Neural progenitor cell (in vitro differentiated cells): ENCODE results near the gene FRMD8. TPM values are rescaled to one million over a fixed set of nuclear protein-coding genes. Genes with fewer than 3 reads are reported as not detected.

Experiments used
- DNase-seq: peaks from one replicate; pipeline ENCODE4 v3.0.0-alpha.2; 2016; ENCODE audit warnings: low spot score
- H2AFZ ChIP-seq: fragments of 200-600 bp; sonication (generic); replicated peaks from 2 replicates; pipeline ENCODE4 v1.6.1; 2016; ENCODE audit warnings: antibody characterized with exemption
- H3F3A ChIP-seq: fragments of 200-600 bp; sonication (generic); 2 replicates; pipeline ENCODE4 v1.6.1; 2016; ENCODE audit warnings: antibody characterized with exemption, low read depth
- H3K27ac ChIP-seq: fragments of 200-600 bp; sonication (generic); 2 replicates; pipeline ENCODE4 v1.5.1; 2016; ENCODE audit warnings: mild to moderate bottlenecking
- H3K27me3 ChIP-seq: fragments of 200-600 bp; sonication (generic); 2 replicates; pipeline ENCODE4 v1.6.1; 2016; ENCODE audit warnings: mild to moderate bottlenecking, moderate library complexity
- H3K36me3 ChIP-seq: fragments of 200-600 bp; sonication (generic); 2 replicates; pipeline ENCODE4 v1.5.1; 2016
- H3K4me1 ChIP-seq: fragments of 200-600 bp; sonication (generic); 2 replicates; pipeline ENCODE4 v1.6.1; 2016; ENCODE audit warnings: mixed run types
- H3K4me2 ChIP-seq: fragments of 200-600 bp; sonication (generic); 2 replicates; pipeline ENCODE4 v1.6.1; 2016
- H3K4me3 ChIP-seq: fragments of 200-600 bp; sonication (generic); 2 replicates; pipeline ENCODE4 v1.5.1; 2016
- H3K79me2 ChIP-seq: fragments of 200-600 bp; sonication (generic); 2 replicates; pipeline ENCODE4 v1.6.1; 2016; ENCODE audit warnings: low read depth
- H3K9ac ChIP-seq: fragments of 200-600 bp; sonication (generic); 2 replicates; pipeline ENCODE4 v1.6.1; 2016
- H3K9me3 ChIP-seq: fragments of 200-600 bp; sonication (generic); 2 replicates; pipeline ENCODE4 v1.5.1; 2016; ENCODE audit warnings: low read depth
- H4K20me1 ChIP-seq: fragments of 200-600 bp; sonication (generic); 2 replicates; pipeline ENCODE4 v1.6.1; 2016; ENCODE audit warnings: low read depth
- H3K27ac Mint-ChIP-seq: 3 replicates; pipeline ENCODE4 v1.8.0; 2021; ENCODE audit warnings: mixed read lengths
- H3K27me3 Mint-ChIP-seq: 2 replicates; pipeline ENCODE4 v1.8.0; 2022; ENCODE audit warnings: low read depth, mild to moderate bottlenecking, inconsistent platforms, moderate library complexity, mixed read lengths; ENCODE audit not compliant: insufficient read depth
- H3K36me3 Mint-ChIP-seq: 3 replicates; pipeline ENCODE4 v1.8.0; 2021; ENCODE audit warnings: mixed read lengths
- H3K4me1 Mint-ChIP-seq: 3 replicates; pipeline ENCODE4 v1.8.0; 2021; ENCODE audit warnings: mixed read lengths
- H3K4me3 Mint-ChIP-seq: 3 replicates; pipeline ENCODE4 v1.8.0; 2021; ENCODE audit warnings: mild to moderate bottlenecking, moderate library complexity, mixed read lengths
- H3K9me3 Mint-ChIP-seq: 3 replicates; pipeline ENCODE4 v1.8.0; 2020; ENCODE audit warnings: mixed read lengths
- EZH2 ChIP-seq: fragments of 200-600 bp; sonication (generic); IDR thresholded peaks from 2 replicates; pipeline ENCODE4 v1.6.1; 2017; ENCODE audit warnings: antibody characterized with exemption, mild to moderate bottlenecking, moderate library complexity
- EZH2phosphoT487 ChIP-seq: fragments of 200-600 bp; sonication (generic); IDR thresholded peaks from 2 replicates; pipeline ENCODE4 v1.6.1; 2017; ENCODE audit warnings: antibody characterized with exemption
- total RNA-seq: library from RNA; depleted of rRNA; stranded (reverse); fragments of >200 nt; gene quantifications from 2 replicates; pipeline ENCODE4 v1.2.3, GENCODE V29; 2015; ENCODE audit warnings: low replicate concordance
- TF ChIP-seq, protein P1 (sequence below): fragments of 200-600 bp; sonication (generic); IDR thresholded peaks from 2 replicates; pipeline ENCODE4 v1.5.1; 2017; ENCODE audit warnings: antibody characterized with exemption, mild to moderate bottlenecking

The FRMD8 gene
- total RNA-seq, 1 donor from 2014 or later: 5.8 TPM

DNA sequence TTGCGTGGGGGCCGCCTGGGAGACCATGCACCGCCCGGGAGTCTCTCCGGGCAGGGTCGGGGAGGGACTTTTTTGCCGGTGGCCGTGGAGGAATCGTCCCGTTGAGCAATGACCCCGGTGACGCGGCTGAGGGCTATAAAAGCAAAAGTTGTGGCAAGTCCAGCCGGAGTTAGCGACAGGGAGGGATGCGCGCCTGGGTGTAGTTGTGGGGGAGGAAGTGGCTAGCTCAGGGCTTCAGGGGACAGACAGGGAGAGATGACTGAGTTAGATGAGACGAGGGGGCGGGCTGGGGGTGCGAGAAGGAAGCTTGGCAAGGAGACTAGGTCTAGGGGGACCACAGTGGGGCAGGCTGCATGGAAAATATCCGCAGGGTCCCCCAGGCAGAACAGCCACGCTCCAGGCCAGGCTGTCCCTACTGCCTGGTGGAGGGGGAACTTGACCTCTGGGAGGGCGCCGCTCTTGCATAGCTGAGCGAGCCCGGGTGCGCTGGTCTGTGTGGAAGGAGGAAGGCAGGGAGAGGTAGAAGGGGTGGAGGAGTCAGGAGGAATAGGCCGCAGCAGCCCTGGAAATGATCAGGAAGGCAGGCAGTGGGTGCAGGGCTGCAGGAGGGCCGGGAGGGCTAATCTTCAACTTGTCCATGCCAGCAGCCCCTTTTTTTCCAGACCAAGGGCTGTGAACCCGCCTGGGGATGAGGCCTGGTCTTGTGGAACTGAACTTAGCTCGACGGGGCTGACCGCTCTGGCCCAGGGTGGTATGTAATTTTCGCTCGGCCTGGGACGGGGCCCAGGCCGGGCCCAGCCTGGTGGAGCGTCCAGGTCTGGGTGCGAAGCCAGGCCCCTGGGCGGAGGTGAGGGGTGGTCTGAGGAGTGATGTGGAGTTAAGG lies 36.4 kb downstream of the FRMD8 start, which contains the start of gene NEAT1:
NEAT1 (plus strand) TSS at position 166 of the 883 bp plus-strand sequence.
- H3K9me3 Mint-ChIP-seq: no peaks in the 10 kb centered on the region

DNA sequence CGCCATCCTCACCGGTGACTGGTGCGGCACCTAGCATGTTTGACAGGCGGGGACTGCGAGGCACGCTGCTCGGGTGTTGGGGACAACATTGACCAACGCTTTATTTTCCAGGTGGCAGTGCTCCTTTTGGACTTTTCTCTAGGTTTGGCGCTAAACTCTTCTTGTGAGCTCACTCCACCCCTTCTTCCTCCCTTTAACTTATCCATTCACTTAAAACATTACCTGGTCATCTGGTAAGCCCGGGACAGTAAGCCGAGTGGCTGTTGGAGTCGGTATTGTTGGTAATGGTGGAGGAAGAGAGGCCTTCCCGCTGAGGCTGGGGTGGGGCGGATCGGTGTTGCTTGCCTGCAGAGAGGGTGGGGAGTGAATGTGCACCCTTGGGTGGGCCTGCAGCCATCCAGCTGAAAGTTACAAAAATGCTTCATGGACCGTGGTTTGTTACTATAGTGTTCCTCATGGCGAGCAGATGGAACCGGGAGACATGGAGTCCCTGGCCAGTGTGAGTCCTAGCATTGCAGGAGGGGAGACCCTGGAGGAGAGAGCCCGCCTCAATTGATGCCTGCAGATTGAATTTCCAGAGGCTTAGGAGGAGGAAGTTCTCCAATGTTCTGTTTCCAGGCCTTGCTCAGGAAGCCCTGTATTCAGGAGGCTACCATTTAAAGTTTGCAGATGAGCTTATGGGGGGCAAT lies 37.2 kb downstream of the FRMD8 start:
- DNase-seq: no peak
- H3K9ac ChIP-seq: no peak overlapping the region
- peaks cover 30% of the 10 kb centered on the region for H3F3A ChIP-seq
- peaks cover 71% of the 10 kb centered on the region for H3K79me2 ChIP-seq
- no peak overlapping the region for H2AFZ ChIP-seq
- no peaks in the 10 kb centered on the region for H3K9me3 ChIP-seq
- peak overlapping the region; percentile 93 for H3K4me2 ChIP-seq
- peaks cover 4% of the 10 kb centered on the region for H4K20me1 ChIP-seq
- no peaks in the 10 kb centered on the region for H3K9me3 Mint-ChIP-seq
- peaks cover 17% of the 10 kb centered on the region for H3K27me3 Mint-ChIP-seq
- no peaks in the 10 kb centered on the region for H3K27me3 ChIP-seq
- H3K4me1 ChIP-seq: peaks cover 44% of the 10 kb centered on the region
- H3K4me3 ChIP-seq: peak overlapping the region; percentile 61
- H3K27ac Mint-ChIP-seq: peak overlapping the region; percentile 54
- H3K4me3 Mint-ChIP-seq: peak overlapping the region; percentile 75
- peaks cover 5% of the 10 kb centered on the region for H3K36me3 Mint-ChIP-seq
- no peak overlapping the region for H3K27ac ChIP-seq
- no peaks in the 10 kb centered on the region for H3K36me3 ChIP-seq
- TF ChIP-seq EZH2: no peak
- TF ChIP-seq, protein P1, sequence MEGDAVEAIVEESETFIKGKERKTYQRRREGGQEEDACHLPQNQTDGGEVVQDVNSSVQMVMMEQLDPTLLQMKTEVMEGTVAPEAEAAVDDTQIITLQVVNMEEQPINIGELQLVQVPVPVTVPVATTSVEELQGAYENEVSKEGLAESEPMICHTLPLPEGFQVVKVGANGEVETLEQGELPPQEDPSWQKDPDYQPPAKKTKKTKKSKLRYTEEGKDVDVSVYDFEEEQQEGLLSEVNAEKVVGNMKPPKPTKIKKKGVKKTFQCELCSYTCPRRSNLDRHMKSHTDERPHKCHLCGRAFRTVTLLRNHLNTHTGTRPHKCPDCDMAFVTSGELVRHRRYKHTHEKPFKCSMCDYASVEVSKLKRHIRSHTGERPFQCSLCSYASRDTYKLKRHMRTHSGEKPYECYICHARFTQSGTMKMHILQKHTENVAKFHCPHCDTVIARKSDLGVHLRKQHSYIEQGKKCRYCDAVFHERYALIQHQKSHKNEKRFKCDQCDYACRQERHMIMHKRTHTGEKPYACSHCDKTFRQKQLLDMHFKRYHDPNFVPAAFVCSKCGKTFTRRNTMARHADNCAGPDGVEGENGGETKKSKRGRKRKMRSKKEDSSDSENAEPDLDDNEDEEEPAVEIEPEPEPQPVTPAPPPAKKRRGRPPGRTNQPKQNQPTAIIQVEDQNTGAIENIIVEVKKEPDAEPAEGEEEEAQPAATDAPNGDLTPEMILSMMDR: no peak
- no peak for TF ChIP-seq EZH2phosphoT487
- peaks cover 85% of the 10 kb centered on the region for H3K4me1 Mint-ChIP-seq

More for the DNA sequence above, 36.4 kb downstream of the FRMD8 start, which contains the start of gene NEAT1:
- Histone ChIP-seq H3K36me3 (no peaks in the 10 kb centered on the region), H3K9ac (peak within 1 kb of the TSS; percentile 52), H3K79me2 (peaks cover 78% of the 10 kb centered on the region), H3K9me3 (no peaks in the 10 kb centered on the region), H3K27me3 (no peaks in the 10 kb centered on the region), H3K27ac (peak within 1 kb of the TSS; percentile 61), H2AFZ (peak within 1 kb of the TSS; percentile 67), H3K4me2 (peak within 1 kb of the TSS; percentile 93), H3F3A (peaks cover 32% of the 10 kb centered on the region), H3K4me3 (peak within 1 kb of the TSS; percentile 61), H3K4me1 (peaks cover 47% of the 10 kb centered on the region), H4K20me1 (peaks cover 4% of the 10 kb centered on the region)
- DNase-seq: peak; percentile 77
- Mint-ChIP-seq H3K27me3 (peaks cover 17% of the 10 kb centered on the region), H3K36me3 (peaks cover 5% of the 10 kb centered on the region), H3K4me1 (peaks cover 85% of the 10 kb centered on the region), H3K27ac (peak within 1 kb of the TSS; percentile 98), H3K4me3 (peak within 1 kb of the TSS; percentile 75)
- no peak for TF ChIP-seq EZH2phosphoT487
- TF ChIP-seq, protein P1: no peak
- TF ChIP-seq EZH2: no peak

DNA sequence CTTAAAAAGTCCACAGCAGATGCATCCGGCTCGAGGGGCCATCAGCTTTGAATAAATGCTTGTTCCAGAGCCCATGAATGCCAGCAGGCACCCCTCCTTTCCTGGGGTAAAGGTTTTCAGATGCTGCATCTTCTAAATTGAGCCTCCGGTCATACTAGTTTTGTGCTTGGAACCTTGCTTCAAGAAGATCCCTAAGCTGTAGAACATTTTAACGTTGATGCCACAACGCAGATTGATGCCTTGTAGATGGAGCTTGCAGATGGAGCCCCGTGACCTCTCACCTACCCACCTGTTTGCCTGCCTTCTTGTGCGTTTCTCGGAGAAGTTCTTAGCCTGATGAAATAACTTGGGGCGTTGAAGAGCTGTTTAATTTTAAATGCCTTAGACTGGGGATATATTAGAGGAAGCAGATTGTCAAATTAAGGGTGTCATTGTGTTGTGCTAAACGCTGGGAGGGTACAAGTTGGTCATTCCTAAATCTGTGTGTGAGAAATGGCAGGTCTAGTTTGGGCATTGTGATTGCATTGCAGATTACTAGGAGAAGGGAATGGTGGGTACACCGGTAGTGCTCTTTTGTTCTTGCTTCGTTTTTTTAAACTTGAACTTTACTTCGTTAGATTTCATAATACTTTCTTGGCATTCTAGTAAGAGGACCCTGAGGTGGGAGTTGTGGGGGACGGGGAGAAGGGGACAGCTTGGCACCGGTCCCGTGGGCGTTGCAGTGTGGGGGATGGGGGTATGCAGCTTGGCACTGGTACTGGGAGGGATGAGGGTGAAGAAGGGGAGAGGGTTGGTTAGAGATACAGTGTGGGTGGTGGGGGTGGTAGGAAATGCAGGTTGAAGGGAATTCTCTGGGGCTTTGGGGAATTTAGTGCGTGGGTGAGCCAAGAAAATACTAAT lies 38.0 kb downstream of the FRMD8 start:
- H3F3A ChIP-seq: peaks cover 22% of the 10 kb centered on the region
- H3K4me3 Mint-ChIP-seq: peak overlapping the region; percentile 75
- no peaks in the 10 kb centered on the region for H3K9me3 Mint-ChIP-seq
- no peaks in the 10 kb centered on the region for H3K9me3 ChIP-seq
- TF ChIP-seq EZH2 (no peak), EZH2phosphoT487 (no peak)
- TF ChIP-seq, protein P1: no peak
- no peak overlapping the region for H3K4me3 ChIP-seq
- no peak for DNase-seq
- H3K36me3 Mint-ChIP-seq: peaks cover 5% of the 10 kb centered on the region
- H3K36me3 ChIP-seq: no peaks in the 10 kb centered on the region
- H3K27ac Mint-ChIP-seq: no peak overlapping the region
- H4K20me1 ChIP-seq: peaks cover 4% of the 10 kb centered on the region
- H3K27ac ChIP-seq: no peak overlapping the region
- H3K79me2 ChIP-seq: peaks cover 63% of the 10 kb centered on the region
- H3K9ac ChIP-seq: no peak overlapping the region
- H3K27me3 ChIP-seq: no peaks in the 10 kb centered on the region
- H3K27me3 Mint-ChIP-seq: peaks cover 17% of the 10 kb centered on the region
- peak overlapping the region; percentile 44 for H3K4me2 ChIP-seq
- H2AFZ ChIP-seq: no peak overlapping the region
- H3K4me1 ChIP-seq: peaks cover 42% of the 10 kb centered on the region
- peaks cover 83% of the 10 kb centered on the region for H3K4me1 Mint-ChIP-seq
